Neural progenitor cell (in vitro differentiated cells): Measurements from ENCODE around the gene HCAR2. TPM values are rescaled to one million over a fixed set of nuclear protein-coding genes. Genes with fewer than 3 reads are reported as not detected.
A peak's percentile ranks its signal among the peaks of the same experiment; 100 is the strongest.
"Not testable (repeated sequence)": the region's sequence is repeated elsewhere in the genome, so short reads cannot be mapped to it uniquely, and the experiment has no call there.

Experiments
- DNase-seq: peaks from one replicate; pipeline ENCODE4 v3.0.0-alpha.2; 2016; ENCODE audit warnings: low spot score
- H2AFZ ChIP-seq: fragments of 200-600 bp; sonication (generic); replicated peaks from 2 replicates; pipeline ENCODE4 v1.6.1; 2016; ENCODE audit warnings: antibody characterized with exemption
- H3F3A ChIP-seq: fragments of 200-600 bp; sonication (generic); 2 replicates; pipeline ENCODE4 v1.6.1; 2016; ENCODE audit warnings: antibody characterized with exemption, low read depth
- H3K27ac ChIP-seq: fragments of 200-600 bp; sonication (generic); 2 replicates; pipeline ENCODE4 v1.5.1; 2016; ENCODE audit warnings: mild to moderate bottlenecking
- H3K27me3 ChIP-seq: fragments of 200-600 bp; sonication (generic); 2 replicates; pipeline ENCODE4 v1.6.1; 2016; ENCODE audit warnings: mild to moderate bottlenecking, moderate library complexity
- H3K36me3 ChIP-seq: fragments of 200-600 bp; sonication (generic); 2 replicates; pipeline ENCODE4 v1.5.1; 2016
- H3K4me1 ChIP-seq: fragments of 200-600 bp; sonication (generic); 2 replicates; pipeline ENCODE4 v1.6.1; 2016; ENCODE audit warnings: mixed run types
- H3K4me2 ChIP-seq: fragments of 200-600 bp; sonication (generic); 2 replicates; pipeline ENCODE4 v1.6.1; 2016
- H3K4me3 ChIP-seq: fragments of 200-600 bp; sonication (generic); 2 replicates; pipeline ENCODE4 v1.5.1; 2016
- H3K79me2 ChIP-seq: fragments of 200-600 bp; sonication (generic); 2 replicates; pipeline ENCODE4 v1.6.1; 2016; ENCODE audit warnings: low read depth
- H3K9ac ChIP-seq: fragments of 200-600 bp; sonication (generic); 2 replicates; pipeline ENCODE4 v1.6.1; 2016
- H3K9me3 ChIP-seq: fragments of 200-600 bp; sonication (generic); 2 replicates; pipeline ENCODE4 v1.5.1; 2016; ENCODE audit warnings: low read depth
- H4K20me1 ChIP-seq: fragments of 200-600 bp; sonication (generic); 2 replicates; pipeline ENCODE4 v1.6.1; 2016; ENCODE audit warnings: low read depth
- H3K27ac Mint-ChIP-seq: 3 replicates; pipeline ENCODE4 v1.8.0; 2021; ENCODE audit warnings: mixed read lengths
- H3K27me3 Mint-ChIP-seq: 2 replicates; pipeline ENCODE4 v1.8.0; 2022; ENCODE audit warnings: low read depth, mild to moderate bottlenecking, inconsistent platforms, moderate library complexity, mixed read lengths; ENCODE audit not compliant: insufficient read depth
- H3K36me3 Mint-ChIP-seq: 3 replicates; pipeline ENCODE4 v1.8.0; 2021; ENCODE audit warnings: mixed read lengths
- H3K4me1 Mint-ChIP-seq: 3 replicates; pipeline ENCODE4 v1.8.0; 2021; ENCODE audit warnings: mixed read lengths
- H3K4me3 Mint-ChIP-seq: 3 replicates; pipeline ENCODE4 v1.8.0; 2021; ENCODE audit warnings: mild to moderate bottlenecking, moderate library complexity, mixed read lengths
- H3K9me3 Mint-ChIP-seq: 3 replicates; pipeline ENCODE4 v1.8.0; 2020; ENCODE audit warnings: mixed read lengths
- CTCF ChIP-seq: fragments of 200-600 bp; sonication (generic); IDR thresholded peaks from 2 replicates; pipeline ENCODE4 v1.5.1; 2017; ENCODE audit warnings: antibody characterized with exemption, mild to moderate bottlenecking
- EZH2 ChIP-seq: fragments of 200-600 bp; sonication (generic); IDR thresholded peaks from 2 replicates; pipeline ENCODE4 v1.6.1; 2017; ENCODE audit warnings: antibody characterized with exemption, mild to moderate bottlenecking, moderate library complexity
- EZH2phosphoT487 ChIP-seq: fragments of 200-600 bp; sonication (generic); IDR thresholded peaks from 2 replicates; pipeline ENCODE4 v1.6.1; 2017; ENCODE audit warnings: antibody characterized with exemption
- total RNA-seq: library from RNA; depleted of rRNA; stranded (reverse); fragments of >200 nt; gene quantifications from 2 replicates; pipeline ENCODE4 v1.2.3, GENCODE V29; 2015; ENCODE audit warnings: low replicate concordance

The HCAR2 gene
- total RNA-seq, 1 donor from 2014 or later: not detected

GRCh38 chr12:122721057-122721545 is 17.9 kb upstream of the HCAR2 start:
- Histone ChIP-seq H3K4me1 (no peaks in the 10 kb centered on the region), H3K36me3 (no peaks in the 10 kb centered on the region), H3K9me3 (no peaks in the 10 kb centered on the region), H3K9ac (no peak overlapping the region), H3K4me3 (no peak overlapping the region), H3K27me3 (no peaks in the 10 kb centered on the region), H3K4me2 (no peak overlapping the region), H2AFZ (no peak overlapping the region), H3F3A (no peaks in the 10 kb centered on the region), H3K79me2 (no peaks in the 10 kb centered on the region), H4K20me1 (no peaks in the 10 kb centered on the region), H3K27ac (no peak overlapping the region)
- no peak for DNase-seq
- Mint-ChIP-seq H3K9me3 (no peaks in the 10 kb centered on the region), H3K27ac (peak overlapping the region; percentile 9), H3K36me3 (no peaks in the 10 kb centered on the region), H3K27me3 (peaks cover 2% of the 10 kb centered on the region), H3K4me3 (no peak overlapping the region), H3K4me1 (peaks cover 7% of the 10 kb centered on the region)
- TF ChIP-seq CTCF (no peak), EZH2phosphoT487 (no peak), EZH2 (no peak)

GRCh38 chr12:122716658-122717057 is 13.5 kb upstream of the HCAR2 start, which contains the start of gene HCAR3:
HCAR3 (minus strand) TSS chr12:122716811; CDS start chr12:122716737, 74 bp downstream.
- H3K27ac ChIP-seq, H3K4me2 ChIP-seq, H3K27me3 ChIP-seq, H3K36me3 Mint-ChIP-seq, H3K4me3 ChIP-seq, H4K20me1 ChIP-seq, H3K9ac ChIP-seq, H3K4me3 Mint-ChIP-seq, H3K27ac Mint-ChIP-seq, H3K36me3 ChIP-seq, H3K9me3 Mint-ChIP-seq, H2AFZ ChIP-seq, H3K4me1 Mint-ChIP-seq, H3K9me3 ChIP-seq, H3F3A ChIP-seq, DNase-seq, H3K27me3 Mint-ChIP-seq, H3K79me2 ChIP-seq, H3K4me1 ChIP-seq: not testable (repeated sequence)

- not testable (repeated sequence) for H3K9me3 ChIP-seq, H3K4me1 Mint-ChIP-seq, H3K9me3 Mint-ChIP-seq, H3F3A ChIP-seq, DNase-seq, H3K4me3 Mint-ChIP-seq, H3K4me3 ChIP-seq, H3K27me3 Mint-ChIP-seq, H4K20me1 ChIP-seq, H3K9ac ChIP-seq, H3K36me3 Mint-ChIP-seq, H3K36me3 ChIP-seq, H3K27ac Mint-ChIP-seq, H3K79me2 ChIP-seq, H3K4me2 ChIP-seq, H3K4me1 ChIP-seq, H2AFZ ChIP-seq, H3K27me3 ChIP-seq, H3K27ac ChIP-seq
Observed at GRCh38 chr12:122715211-122715610, 12.1 kb upstream of the HCAR2 start.

- not testable (repeated sequence) for H3F3A ChIP-seq, H3K36me3 Mint-ChIP-seq, H3K9me3 Mint-ChIP-seq, H3K9ac ChIP-seq, H3K4me2 ChIP-seq, H3K27me3 ChIP-seq, H3K27me3 Mint-ChIP-seq, H3K4me3 Mint-ChIP-seq, H3K9me3 ChIP-seq, H3K4me1 ChIP-seq, H4K20me1 ChIP-seq, H2AFZ ChIP-seq, H3K4me3 ChIP-seq, H3K27ac Mint-ChIP-seq, DNase-seq, H3K27ac ChIP-seq, H3K4me1 Mint-ChIP-seq, H3K79me2 ChIP-seq, H3K36me3 ChIP-seq
Observed at GRCh38 chr12:122713491-122714188, 10.5 kb upstream of the HCAR2 start.

- not testable (repeated sequence) for H3K27ac Mint-ChIP-seq, H3K27ac ChIP-seq, H3K9ac ChIP-seq, H3K9me3 ChIP-seq, H3F3A ChIP-seq, H3K4me2 ChIP-seq, H3K27me3 Mint-ChIP-seq, H3K9me3 Mint-ChIP-seq, H3K36me3 Mint-ChIP-seq, H3K36me3 ChIP-seq, H3K4me1 Mint-ChIP-seq, DNase-seq, H2AFZ ChIP-seq, H3K4me3 ChIP-seq, H3K27me3 ChIP-seq, H4K20me1 ChIP-seq, H3K79me2 ChIP-seq, H3K4me1 ChIP-seq, H3K4me3 Mint-ChIP-seq
Observed at GRCh38 chr12:122711266-122711665, 8.1 kb upstream of the HCAR2 start.

- peak overlapping the region; percentile 9 for H3K27ac Mint-ChIP-seq
- H3K9me3 ChIP-seq, H3F3A ChIP-seq, H3K27me3 ChIP-seq, H3K4me1 Mint-ChIP-seq, H4K20me1 ChIP-seq, H3K4me2 ChIP-seq, H3K79me2 ChIP-seq, H3K4me3 ChIP-seq, DNase-seq, H3K36me3 Mint-ChIP-seq, H3K27ac ChIP-seq, H3K4me3 Mint-ChIP-seq, H3K4me1 ChIP-seq, H3K9me3 Mint-ChIP-seq, H2AFZ ChIP-seq, H3K9ac ChIP-seq, H3K36me3 ChIP-seq, H3K27me3 Mint-ChIP-seq: not testable (repeated sequence)
Observed at GRCh38 chr12:122710341-122710740, 7.2 kb upstream of the HCAR2 start.

- H4K20me1 ChIP-seq, H3K27me3 Mint-ChIP-seq, H3K27ac Mint-ChIP-seq: not testable (repeated sequence)
Observed at GRCh38 chr12:122709287-122709686, 6.1 kb upstream of the HCAR2 start.

More at GRCh38 chr12:122709287-122709686, 6.1 kb upstream of the HCAR2 start:
- not testable (repeated sequence) for H3K9me3 ChIP-seq, H3K4me3 ChIP-seq, H3K4me3 Mint-ChIP-seq, H2AFZ ChIP-seq, H3K9me3 Mint-ChIP-seq, DNase-seq, H3K9ac ChIP-seq, H3K79me2 ChIP-seq, H3K4me1 ChIP-seq, H3K27ac ChIP-seq, H3F3A ChIP-seq, H3K4me1 Mint-ChIP-seq, H3K36me3 ChIP-seq, H3K27me3 ChIP-seq, H3K36me3 Mint-ChIP-seq, H3K4me2 ChIP-seq
